HL-60/S4 treated with phorbol 12-myristate 13-acetate at 8.2 ng/mL for 4 days and 3 days (cell line): Measurements from ENCODE around the gene GUCA2A.

Source experiments
- in situ Hi-C: fragments of 300-500 bp; cut with MboI; formaldehyde crosslinking; loops from 2 replicates; pipeline ENCODE4 v1.15.0; 2022; ENCODE audit warnings: low sequenced_read_pairs

The GUCA2A gene

GRCh38 chr1:42135426-42135825 lies 29.1 kb downstream of the GUCA2A start:
- in situ Hi-C loops, result loop anchor here (25.0 kb wide), 1 partner anchor 573 kb away; no protein-coding TSS in a partner anchor

GRCh38 chr1:42133809-42134526 lies 30.6 kb downstream of the GUCA2A start:
- in situ Hi-C loops, result loop anchor here (25.0 kb wide), 1 partner anchor 572 kb away; no protein-coding TSS in a partner anchor

- in situ Hi-C loops, result loop anchor here (25.0 kb wide), 1 partner anchor 571 kb away; no protein-coding TSS in a partner anchor
These were observed 31.2 kb downstream of the GUCA2A start for GRCh38 chr1:42133390-42133789.

GRCh38 chr1:42130061-42130660 lies 34.4 kb downstream of the GUCA2A start:
- in situ Hi-C loops, result loop anchor here (25.0 kb wide), 1 partner anchor 568 kb away; no protein-coding TSS in a partner anchor

GRCh38 chr1:42128964-42129363 lies 35.6 kb downstream of the GUCA2A start:
- in situ Hi-C loops, result loop anchor here (25.0 kb wide), 1 partner anchor 567 kb away; no protein-coding TSS in a partner anchor

- in situ Hi-C loops, result loop anchor here (25.0 kb wide), 1 partner anchor 566 kb away; no protein-coding TSS in a partner anchor
These were observed 36.0 kb downstream of the GUCA2A start for GRCh38 chr1:42128499-42128898.

- in situ Hi-C loops, result loop anchor here (25.0 kb wide), 1 partner anchor 565 kb away; no protein-coding TSS in a partner anchor
These were observed 36.8 kb downstream of the GUCA2A start for GRCh38 chr1:42127767-42128166.

- in situ Hi-C loops, result loop anchor here (25.0 kb wide), 1 partner anchor 563 kb away; no protein-coding TSS in a partner anchor
These were observed 39.0 kb downstream of the GUCA2A start for GRCh38 chr1:42125552-42125951.

GRCh38 chr1:42122408-42122807 lies 42.1 kb downstream of the GUCA2A start:
- in situ Hi-C loops, result no loop called here

GRCh38 chr1:42118125-42118524 lies 46.4 kb downstream of the GUCA2A start:
- in situ Hi-C loops, result no loop called here

- in situ Hi-C loops, result no loop called here
These were observed 47.3 kb downstream of the GUCA2A start for GRCh38 chr1:42117214-42117613.

GRCh38 chr1:42114229-42114628 lies 50.3 kb downstream of the GUCA2A start:
- in situ Hi-C loops, result no loop called here
